K562 (cell line): ENCODE results near the gene MAD1L1. TPM values are rescaled to one million over a fixed set of nuclear protein-coding genes. Genes with fewer than 3 reads are reported as not detected.

Experiments
- ATAC-seq: fragments of 200-7000 bp; cut with Tn5 transposase; 3 replicates; pipeline ENCODE4 v1.9.1; 2020; ENCODE audit warnings: moderate library complexity
- BruUV-seq: library from RNA; stranded (reverse); fragments of 400-500 nt; replicated peaks from 2 replicates; lab custom pipeline; 2021; lab: Mats Ljungman, UMichigan
- CTCF ChIA-PET: fragments of 300-600 bp; formaldehyde crosslinking; extraction: SDS; loops from one replicate; lab custom pipeline; 2021; ENCODE audit warnings: low intra/inter-chr PET ratio; lab: Yijun Ruan, JAX
- POLR2A ChIA-PET: fragments of 300-600, 350-650 bp; sonication (Branson Sonifier 250); formaldehyde crosslinking; extraction: SDS; loops from one replicate; lab custom pipeline; 2021; ENCODE audit warnings: antibody characterized with exemption, inconsistent platforms; lab: Yijun Ruan, JAX
- DNase-seq, 4 experiments: peaks; one replicate each; pipeline versions ENCODE4 v3.0.0 to v3.0.0-alpha.2; 2011 to 2018; ENCODE audit warnings: low spot score in 3 of 4, mixed read lengths in 3 of 4; ENCODE audit errors: extremely low read depth in 1 of 4
- FAIRE-seq: peaks from 2 replicates; lab custom pipeline; 2011; peaks lifted over from hg19 to GRCh38; lab: Jason Lieb, UNC
- H2AFZ ChIP-seq: 2 replicates; pipeline ENCODE4 v1.6.0; 2011; ENCODE audit warnings: low read depth, low read length, control low read depth, inconsistent platforms
- H3K27ac ChIP-seq: fragments of 200-600 bp; 3 replicates; pipeline ENCODE4 v1.8.0; 2011; ENCODE audit warnings: low read depth, mild to moderate bottlenecking, control low read depth, inconsistent platforms, low read length, moderate library complexity, mixed read lengths; ENCODE audit errors: extremely low read depth
- H3K27me3 ChIP-seq, 2 experiments: fragments of 300-600 bp in 1 of 2; 2 replicates in 1 of 2; 3 replicates in 1 of 2; pipeline versions ENCODE4 v1.6.0 to v1.8.0; 2011; ENCODE audit warnings: inconsistent platforms in 2 of 2, low read length in 2 of 2, mild to moderate bottlenecking in 1 of 2, mixed read lengths in 1 of 2, moderate library complexity in 1 of 2; ENCODE audit not compliant: control insufficient read depth in 2 of 2, insufficient read depth in 2 of 2
- H3K36me3 ChIP-seq: fragments of 300-600 bp; 3 replicates; pipeline ENCODE4 v1.8.0; 2011; ENCODE audit warnings: mild to moderate bottlenecking, low read length, inconsistent platforms; ENCODE audit not compliant: control insufficient read depth, insufficient read depth
- H3K4me1 ChIP-seq, 2 experiments: fragments of 200-600 bp in 1 of 2; replicated peaks in 1 of 2; 2 replicates in 1 of 2; 3 replicates in 1 of 2; pipeline versions ENCODE4 v1.5.1 to v1.8.0; 2011; ENCODE audit warnings: inconsistent platforms in 2 of 2, low read length in 2 of 2, mild to moderate bottlenecking in 1 of 2, mixed read lengths in 1 of 2, moderate library complexity in 1 of 2; ENCODE audit not compliant: control insufficient read depth in 2 of 2, insufficient read depth in 2 of 2
- H3K4me2 ChIP-seq: 2 replicates; pipeline ENCODE4 v1.6.1; 2011; ENCODE audit warnings: low read length, control low read depth, inconsistent platforms, mixed read lengths; ENCODE audit not compliant: insufficient read depth
- H3K4me3 ChIP-seq: fragments of 200-600 bp; sonication (generic), shearing (Covaris generic); 2 replicates; pipeline ENCODE4 v1.5.1; 2016; ENCODE audit warnings: control low read depth, inconsistent platforms
- H3K79me2 ChIP-seq: fragments of 200-600 bp; 3 replicates; pipeline ENCODE4 v1.8.0; 2011; ENCODE audit warnings: low read length, inconsistent platforms; ENCODE audit not compliant: control insufficient read depth, insufficient read depth
- H3K9ac ChIP-seq, 2 experiments: 2 replicates each; pipeline versions ENCODE4 v1.6.0 to v1.6.1; 2011; ENCODE audit warnings: low read depth in 2 of 2, low read length in 2 of 2, control low read depth in 1 of 2, inconsistent platforms in 1 of 2, mild to moderate bottlenecking in 1 of 2, mixed read lengths in 1 of 2; ENCODE audit not compliant: insufficient read depth in 1 of 2
- H3K9me1 ChIP-seq: one replicate; pipeline ENCODE4 v1.6.0; 2011; ENCODE audit warnings: inconsistent platforms, mild to moderate bottlenecking, low read length, moderate library complexity; ENCODE audit not compliant: control insufficient read depth, insufficient read depth
- H3K9me3 ChIP-seq: replicated peaks from 2 replicates; pipeline ENCODE4 v1.5.1; 2011; ENCODE audit warnings: low read depth, low read length, inconsistent platforms; ENCODE audit not compliant: control insufficient read depth, insufficient read depth
- H4K20me1 ChIP-seq: replicated peaks from 2 replicates; pipeline ENCODE4 v1.6.1; 2011; ENCODE audit warnings: low read length, inconsistent platforms, mixed read lengths; ENCODE audit not compliant: control insufficient read depth, insufficient read depth
- ARHGAP35 ChIP-seq: fragments of 450-650 bp; IDR thresholded peaks from 2 replicates; pipeline ENCODE4 v1.6.1; 2018; ENCODE audit not compliant: partially characterized antibody
- HMG20B ChIP-seq: fragments of 250-450 bp; sonication (Bioruptor Pico); IDR thresholded peaks from 2 replicates; pipeline ENCODE4 v1.5.0; 2021; ENCODE audit warnings: mild to moderate bottlenecking
- NCOA4 ChIP-seq: fragments of 450-650 bp; IDR thresholded peaks from 2 replicates; pipeline ENCODE4 v1.6.1; 2018; ENCODE audit warnings: mild to moderate bottlenecking; ENCODE audit not compliant: partially characterized antibody
- ZNF133 ChIP-seq: fragments of 250-450 bp; sonication (Bioruptor Pico); IDR thresholded peaks from 2 replicates; pipeline ENCODE4 v1.4.0; 2020; ENCODE audit warnings: mild to moderate bottlenecking
- ZNF197 ChIP-seq: fragments of 200-800 bp; sonication (Bioruptor generic); IDR thresholded peaks from 2 replicates; pipeline ENCODE4 v1.6.1; 2016; ENCODE audit warnings: low read depth, missing genetic modification characterization, missing compliant biosample characterization
- ZNF407 ChIP-seq: fragments of 450-650 bp; IDR thresholded peaks from 2 replicates; pipeline ENCODE4 v1.6.1; 2016; ENCODE audit warnings: low read depth
- WGBS: fragments of 100-300 bp; shearing (Covaris generic); methylation state at CpG from one replicate; pipeline ENCODE4 v1.1.6; 2016; ENCODE audit warnings: low coverage, mixed read lengths; ENCODE audit not compliant: insufficient coverage; ENCODE audit errors: missing lambda C conversion rate; 5-methylcytosine and 5-hydroxymethylcytosine counted together
- in situ Hi-C: fragments of 300-500 bp; cut with MboI; formaldehyde crosslinking; loops from 4 replicates; pipeline ENCODE4 v1.15.0; 2018; ENCODE audit warnings: inconsistent platforms, mixed read lengths
- intact Hi-C: fragments of 100-400 bp; cut with micrococcal nuclease; formaldehyde crosslinking; loops from 2 replicates; pipeline ENCODE4 v1.14.2; 2022
- polyA plus RNA-seq, 8 experiments: library from polyadenylated mRNA; depleted of rRNA in 4 of 8; stranded (reverse) in 5 of 8; unstranded in 3 of 8; fragments of >200 nt; fragmentation: Nextera tagmentation in 2 of 8; fragmentation: Illumina TruSeq in 1 of 8; extraction: Ambion mirVana in 2 of 8; extraction: Trizol in 1 of 8; gene quantifications; 2 replicates each; pipeline versions ENCODE4 v1.2.1 to v1.2.3, GENCODE V29; 2011 to 2014; ENCODE audit warnings: inconsistent platforms in 1 of 8, missing spikeins in 1 of 8
- total RNA-seq, 7 experiments: library from RNA; depleted of rRNA in 6 of 7; stranded (reverse); fragments of >200 nt in 6 of 7; fragmentation: Illumina TruSeq in 2 of 7; extraction: Trizol in 2 of 7; gene quantifications; 2 replicates each; pipeline versions ENCODE4 v1.2.1 to v1.2.3, GENCODE V29; 2011 to 2021; ENCODE audit warnings: low replicate concordance in 1 of 7
- TF ChIP-seq, protein P1 (sequence below): fragments of 450-650 bp; IDR thresholded peaks from 2 replicates; pipeline ENCODE4 v1.6.1; 2016

Gene MAD1L1
- total and polyA plus RNA-seq, 9 of the 15 experiments (the other 6 are each of a cell fraction or from before 2014, with no cell fraction given): 1.7 to 89.7 (median 18.0) TPM

- in situ Hi-C loops: no loop called here
- DNase-seq (no peak), FAIRE-seq (no peak), ATAC-seq (no peak)
- no peaks in the 10 kb centered on the region for H3K79me2 ChIP-seq
- BruUV-seq: no TSS peak
- no peak overlapping the region for H3K9ac ChIP-seq
- intact Hi-C loops: no loop called here
- 90% methylated on average over 4 of the region's 21 CpGs for WGBS
- no peak overlapping the region for H3K4me3 ChIP-seq
- H3K4me2 ChIP-seq: no peak overlapping the region
- POLR2A ChIA-PET: no interaction called here
- H3K27ac ChIP-seq: no peak overlapping the region
- CTCF ChIA-PET: no interaction called here
- H3K9me3 ChIP-seq: no peaks in the 10 kb centered on the region
- peaks cover 64% of the 10 kb centered on the region; the same call in 2 of the 3 replicates for H3K36me3 ChIP-seq
- H4K20me1 ChIP-seq: 0 out of 2 replicates have a peak, but pooled peaks cover 3% of the 10 kb centered on the region
- H3K4me1 ChIP-seq: peaks cover 0 to 28% of the 10 kb centered on the region in 2 experiments; a peak in 2 of 5 replicates
- H3K27me3 ChIP-seq: no peaks in the 10 kb centered on the region
- H3K9me1 ChIP-seq: no peaks in the 10 kb centered on the region
- no peak overlapping the region for H2AFZ ChIP-seq
- TF ChIP-seq ZNF197 (CRISPR knock-in tag) (no peak), ARHGAP35 (no peak), HMG20B (no peak), ZNF407 (no peak), ZNF133 (CRISPR knock-in tag) (no peak), NCOA4 (no peak)
- TF ChIP-seq, protein P1, sequence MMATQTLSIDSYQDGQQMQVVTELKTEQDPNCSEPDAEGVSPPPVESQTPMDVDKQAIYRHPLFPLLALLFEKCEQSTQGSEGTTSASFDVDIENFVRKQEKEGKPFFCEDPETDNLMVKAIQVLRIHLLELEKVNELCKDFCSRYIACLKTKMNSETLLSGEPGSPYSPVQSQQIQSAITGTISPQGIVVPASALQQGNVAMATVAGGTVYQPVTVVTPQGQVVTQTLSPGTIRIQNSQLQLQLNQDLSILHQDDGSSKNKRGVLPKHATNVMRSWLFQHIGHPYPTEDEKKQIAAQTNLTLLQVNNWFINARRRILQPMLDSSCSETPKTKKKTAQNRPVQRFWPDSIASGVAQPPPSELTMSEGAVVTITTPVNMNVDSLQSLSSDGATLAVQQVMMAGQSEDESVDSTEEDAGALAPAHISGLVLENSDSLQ: no peak
Observed at GRCh38 chr7:2197436-2198155, 35.1 kb downstream of the MAD1L1 start.
